Measurements from ENCODE around the gene CENPX.

DNA sequence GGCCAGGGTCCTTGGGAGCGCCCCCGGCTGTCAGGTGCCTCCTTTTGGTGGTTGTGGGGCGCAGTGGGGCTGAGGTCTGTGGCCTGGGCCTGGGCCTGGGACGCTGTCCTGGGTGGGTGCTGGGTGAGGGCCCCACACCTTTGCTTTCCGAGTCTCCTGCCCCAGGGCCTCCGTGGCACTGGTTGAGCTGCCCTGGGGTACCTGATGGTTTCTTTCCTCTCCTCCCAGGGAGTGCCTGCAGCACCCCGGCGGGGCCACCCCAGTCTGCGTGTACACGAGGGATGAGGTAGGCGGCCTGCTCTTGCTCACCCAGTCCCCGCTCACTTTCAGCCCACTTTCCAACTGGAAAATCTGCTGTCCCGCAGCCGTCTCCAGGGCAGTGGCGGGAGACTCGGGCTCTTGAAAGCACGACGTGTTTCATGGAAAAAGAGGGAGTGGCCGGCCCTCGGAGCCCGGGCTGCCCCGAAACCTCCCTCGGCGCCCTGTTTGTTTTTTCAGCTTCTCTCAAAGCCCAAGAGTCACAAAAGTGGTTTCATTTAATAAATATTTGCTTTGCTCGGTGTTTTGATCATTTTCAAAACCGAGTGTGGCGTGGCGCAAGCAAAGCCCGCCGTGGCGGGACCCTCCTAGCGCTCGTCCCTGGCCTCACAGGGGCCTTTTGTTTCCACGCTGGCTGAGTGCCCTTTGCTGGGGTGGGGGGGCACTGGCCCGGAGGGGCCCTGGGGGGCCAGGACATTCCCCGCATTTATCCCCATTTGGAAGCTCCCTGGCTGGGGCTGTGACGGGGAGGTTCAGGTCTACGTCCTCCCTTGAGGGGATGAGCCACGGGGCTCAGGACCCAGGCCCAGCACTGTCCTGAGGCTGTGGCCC, 27.9 kb downstream of the CENPX start:
- TF ChIP-seq POLR2A (IDR thresholded peaks at IDR 0.05) = no peak
- TF ChIP-seq, protein P1, sequence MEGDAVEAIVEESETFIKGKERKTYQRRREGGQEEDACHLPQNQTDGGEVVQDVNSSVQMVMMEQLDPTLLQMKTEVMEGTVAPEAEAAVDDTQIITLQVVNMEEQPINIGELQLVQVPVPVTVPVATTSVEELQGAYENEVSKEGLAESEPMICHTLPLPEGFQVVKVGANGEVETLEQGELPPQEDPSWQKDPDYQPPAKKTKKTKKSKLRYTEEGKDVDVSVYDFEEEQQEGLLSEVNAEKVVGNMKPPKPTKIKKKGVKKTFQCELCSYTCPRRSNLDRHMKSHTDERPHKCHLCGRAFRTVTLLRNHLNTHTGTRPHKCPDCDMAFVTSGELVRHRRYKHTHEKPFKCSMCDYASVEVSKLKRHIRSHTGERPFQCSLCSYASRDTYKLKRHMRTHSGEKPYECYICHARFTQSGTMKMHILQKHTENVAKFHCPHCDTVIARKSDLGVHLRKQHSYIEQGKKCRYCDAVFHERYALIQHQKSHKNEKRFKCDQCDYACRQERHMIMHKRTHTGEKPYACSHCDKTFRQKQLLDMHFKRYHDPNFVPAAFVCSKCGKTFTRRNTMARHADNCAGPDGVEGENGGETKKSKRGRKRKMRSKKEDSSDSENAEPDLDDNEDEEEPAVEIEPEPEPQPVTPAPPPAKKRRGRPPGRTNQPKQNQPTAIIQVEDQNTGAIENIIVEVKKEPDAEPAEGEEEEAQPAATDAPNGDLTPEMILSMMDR (IDR thresholded peaks at IDR 0.05) = no peak

All from esophagus squamous epithelium (tissue), 4 donors.